Psoas muscle (tissue), 8 donors: Measurements from ENCODE around the gene CEMIP. TPM values are rescaled to one million over a fixed set of nuclear protein-coding genes. Genes with fewer than 3 reads are reported as not detected.
A peak's percentile ranks its signal among the peaks of the same experiment; 100 is the strongest.

ENCODE experiments used
- ATAC-seq, 4 donors: fragments of 200-7000 bp; cut with Tn5 transposase; one replicate each; pipeline ENCODE4 v1.9.1; 2020; ENCODE audit warnings: moderate library complexity in 3 of 4, mild to moderate bottlenecking in 2 of 4
- DNase-seq, 2 donors: peaks; one replicate each; pipeline ENCODE4 v3.0.0-alpha.2; 2020
- H3K27ac ChIP-seq: fragments of 200-600 bp; one replicate; pipeline ENCODE4 v1.8.0; 2022
- H3K27me3 ChIP-seq, 3 donors: fragments of 200-600 bp in 1 of 3; one replicate each; pipeline versions ENCODE4 v1.6.1 to v1.8.0; 2013 to 2022; ENCODE audit warnings: low read length in 2 of 3, mild to moderate bottlenecking in 2 of 3, moderate library complexity in 1 of 3; ENCODE audit not compliant: insufficient read depth in 3 of 3
- H3K36me3 ChIP-seq, 2 donors: fragments of 200-600 bp in 1 of 2; one replicate each; pipeline versions ENCODE4 v1.6.1 to v1.8.0; 2013 to 2022; ENCODE audit warnings: low read depth in 1 of 2, mild to moderate bottlenecking in 1 of 2, moderate library complexity in 1 of 2; ENCODE audit not compliant: insufficient read depth in 1 of 2
- H3K4me1 ChIP-seq: fragments of 200-600 bp; one replicate; pipeline ENCODE4 v1.8.0; 2022
- H3K4me3 ChIP-seq: fragments of 200-600 bp; one replicate; pipeline ENCODE4 v1.8.0; 2022; ENCODE audit warnings: mild to moderate bottlenecking
- H3K9me3 ChIP-seq: fragments of 200-600 bp; one replicate; pipeline ENCODE4 v1.8.0; 2022
- CTCF ChIP-seq: fragments of 200-600 bp; IDR thresholded peaks from one replicate; pipeline ENCODE4 v1.8.0; 2022; ENCODE audit warnings: antibody characterized with exemption
- WGBS, 3 donors: extraction: QIAGEN DNeasy Blood & Tissue Kit; methylation state at CpG; one replicate each; pipeline versions ENCODE4 v1.1.6 to v1.1.7; 2013; 5-methylcytosine and 5-hydroxymethylcytosine counted together
- intact Hi-C, 2 donors: fragments of 100-400 bp; cut with DNase I; formaldehyde crosslinking; loops; one replicate each; pipeline versions ENCODE4 v1.11.0 to v1.14.2; 2022
- polyA plus RNA-seq, 3 donors: library from polyadenylated mRNA; stranded (reverse); fragments of 200-250 nt; gene quantifications; one replicate each; pipeline ENCODE4 v1.2.3, GENCODE V29; 2013
- total RNA-seq, 4 donors: library from RNA; stranded (reverse); fragmentation: NEBNext Ultra II Directional in 2 of 4; extraction: Animal tissue kit (Norgen Biotek cat#: 25700) in 2 of 4; gene quantifications; one replicate each; pipeline versions ENCODE4 v1.2.1 to v1.2.4, GENCODE V29; 2021 to 2023
- donor health status: healthy with polysubstance abuse.
- donor health status: DM: no; HTN: no; CAD: no; lungs with moderate emphysema.
- donor health status: Bipolar disorder and iron deficiency.
- donor health status: healthy.
- donor health status: DM: yes; HTN: yes; CAD: no.
- donor health status: DM: no; HTN: no; CAD: no.
- donor health status: DM: no; HTN: no; CAD: no.
- donor health status: DM: yes; HTN: yes; CAD: no.

CEMIP gene
- total and polyA plus RNA-seq, 7 donors: under 0.01 to 0.96 (median 0.04) TPM

GRCh38 chr15:80924278-80924677, 145.1 kb downstream of the CEMIP start:
- H3K4me1 ChIP-seq: no peaks in the 10 kb centered on the region
- DNase-seq (no peak), ATAC-seq (no peak)
- WGBS, 3 donors: 77 to 92% (median 90%) methylated on average over 4 of the region's 4 CpGs
- no peaks in the 10 kb centered on the region for H3K27me3 ChIP-seq
- intact Hi-C loops: no loop called here
- H3K4me3 ChIP-seq: no peak overlapping the region
- no peak for TF ChIP-seq CTCF
- H3K9me3 ChIP-seq: no peaks in the 10 kb centered on the region
- H3K27ac ChIP-seq: no peak overlapping the region
- no peaks in the 10 kb centered on the region for H3K36me3 ChIP-seq

- H3K9me3 ChIP-seq: no peaks in the 10 kb centered on the region
- H3K27ac ChIP-seq: peak overlapping the region; percentile 43
- ATAC-seq: peak; percentile 82 to 94 (median 88)
- DNase-seq: peak in 1 of 2 donors; percentile 35
- no peak for TF ChIP-seq CTCF
- no peak overlapping the region for H3K4me3 ChIP-seq
- intact Hi-C loops: no loop called here
- H3K36me3 ChIP-seq: no peaks in the 10 kb centered on the region
- no peaks in the 10 kb centered on the region for H3K4me1 ChIP-seq
- no peaks in the 10 kb centered on the region for H3K27me3 ChIP-seq
- WGBS, 3 donors: 44 to 60% (median 48%) methylated on average over 17 of the region's 17 CpGs
Measured at GRCh38 chr15:80925597-80926059, 146.5 kb downstream of the CEMIP start.

- no peaks in the 10 kb centered on the region for H3K27me3 ChIP-seq
- intact Hi-C loops: no loop called here
- no peak overlapping the region for H3K4me3 ChIP-seq
- TF ChIP-seq CTCF: no peak
- H3K9me3 ChIP-seq: no peaks in the 10 kb centered on the region
- H3K27ac ChIP-seq: peak overlapping the region; percentile 43
- WGBS, 3 donors: 53 to 76% (median 54%) methylated on average over 3 of the region's 3 CpGs
- ATAC-seq (peak in 3 of 4 donors; percentile 44 to 71 (median 50)), DNase-seq (no peak)
- no peaks in the 10 kb centered on the region for H3K4me1 ChIP-seq
- no peaks in the 10 kb centered on the region for H3K36me3 ChIP-seq
Measured at GRCh38 chr15:80926126-80926525, 147.0 kb downstream of the CEMIP start.

- intact Hi-C loops: no loop called here
- Histone ChIP-seq H3K9me3 (no peaks in the 10 kb centered on the region), H3K36me3 (no peaks in the 10 kb centered on the region), H3K4me1 (no peaks in the 10 kb centered on the region), H3K27ac (no peak overlapping the region), H3K27me3 (no peaks in the 10 kb centered on the region), H3K4me3 (no peak overlapping the region)
- no peak for TF ChIP-seq CTCF
- WGBS, 3 donors: 96 to 97% (median 97%) methylated on average over 4 of the region's 4 CpGs
- DNase-seq (no peak), ATAC-seq (no peak)
Measured at GRCh38 chr15:80929225-80929624, 150.1 kb downstream of the CEMIP start.

- WGBS, 3 donors: 92 to 95% (median 94%) methylated on average over 4 of the region's 4 CpGs
- ATAC-seq: no peak
- DNase-seq: no peak
- TF ChIP-seq CTCF: no peak
- H3K27me3 ChIP-seq: no peaks in the 10 kb centered on the region
- no peaks in the 10 kb centered on the region for H3K4me1 ChIP-seq
- no peaks in the 10 kb centered on the region for H3K36me3 ChIP-seq
- intact Hi-C loops: no loop called here
- no peak overlapping the region for H3K27ac ChIP-seq
- no peaks in the 10 kb centered on the region for H3K9me3 ChIP-seq
- H3K4me3 ChIP-seq: no peak overlapping the region
Measured at GRCh38 chr15:80929689-80930088, 150.5 kb downstream of the CEMIP start.
